Colonic mucosa (tissue), 4 donors: ENCODE results near the gene MAP3K7CL. TPM values are rescaled to one million over a fixed set of nuclear protein-coding genes. Genes with fewer than 3 reads are reported as not detected.

Experiments used
- DNase-seq: peaks from one replicate; pipeline ENCODE4 v3.0.0-alpha.2; 2020
- H3K27ac ChIP-seq: fragments of 200-600 bp; one replicate; pipeline ENCODE4 v1.8.0; 2021
- H3K27me3 ChIP-seq: fragments of 200-600 bp; one replicate; pipeline ENCODE4 v1.8.0; 2021
- H3K36me3 ChIP-seq: fragments of 200-600 bp; one replicate; pipeline ENCODE4 v1.8.0; 2021
- H3K4me1 ChIP-seq: fragments of 200-600 bp; one replicate; pipeline ENCODE4 v1.8.0; 2021; ENCODE audit warnings: mild to moderate bottlenecking
- H3K4me3 ChIP-seq: fragments of 200-600 bp; one replicate; pipeline ENCODE4 v1.8.0; 2021
- H3K9ac ChIP-seq, 2 donors: one replicate each; pipeline ENCODE4 v1.7.0; 2013; ENCODE audit warnings: control low read depth in 2 of 2, low read depth in 2 of 2, low read length in 2 of 2
- H3K9me3 ChIP-seq: fragments of 200-600 bp; one replicate; pipeline ENCODE4 v1.8.0; 2021
- CTCF ChIP-seq: fragments of 200-600 bp; IDR thresholded peaks from one replicate; pipeline ENCODE4 v1.8.0; 2022; ENCODE audit warnings: antibody characterized with exemption, mild to moderate bottlenecking
- intact Hi-C: fragments of 100-400 bp; cut with DNase I; formaldehyde crosslinking; loops from one replicate; pipeline ENCODE4 v1.14.1; 2022
- total RNA-seq, 2 donors: library from RNA; stranded (reverse); fragmentation: NEBNext Ultra II Directional in 1 of 2; extraction: Animal tissue kit (Norgen Biotek cat#: 25700) in 1 of 2; gene quantifications; one replicate each; pipeline ENCODE4 v1.2.1, GENCODE V29; 2021
- donor health status: healthy.
- donor health status: DM: no; HTN: no; CAD: no.
- donor health status: DM: no; HTN: no; CAD: no.

MAP3K7CL gene
- total RNA-seq, 2 donors from 2014 or later = 1.9 to 3.4 TPM

- H3K4me1 ChIP-seq = no peaks in the 10 kb centered on the region
- no peaks in the 10 kb centered on the region for H3K9me3 ChIP-seq
- no peak overlapping the region for H3K4me3 ChIP-seq
- no peak for DNase-seq
- H3K27me3 ChIP-seq = no peaks in the 10 kb centered on the region
- no peak overlapping the region for H3K9ac ChIP-seq
- no peaks in the 10 kb centered on the region for H3K36me3 ChIP-seq
- H3K27ac ChIP-seq = no peak overlapping the region
- intact Hi-C loops = no loop called here
- TF ChIP-seq CTCF = no peak
Observed at GRCh38 chr21:29211205-29211604, 80.8 kb downstream of the MAP3K7CL start.

- no peaks in the 10 kb centered on the region for H3K36me3 ChIP-seq
- no peak for DNase-seq
- TF ChIP-seq CTCF = no peak
- H3K4me3 ChIP-seq = no peak overlapping the region
- no peak overlapping the region for H3K27ac ChIP-seq
- no peaks in the 10 kb centered on the region for H3K27me3 ChIP-seq
- no peaks in the 10 kb centered on the region for H3K4me1 ChIP-seq
- H3K9ac ChIP-seq = no peak overlapping the region
- no peaks in the 10 kb centered on the region for H3K9me3 ChIP-seq
- intact Hi-C loops = no loop called here
Observed at GRCh38 chr21:29212446-29212845, 82.0 kb downstream of the MAP3K7CL start.

- H3K27me3 ChIP-seq = no peaks in the 10 kb centered on the region
- H3K27ac ChIP-seq = no peak overlapping the region
- DNase-seq = no peak
- no peaks in the 10 kb centered on the region for H3K9me3 ChIP-seq
- intact Hi-C loops = no loop called here
- no peak overlapping the region for H3K9ac ChIP-seq
- H3K4me3 ChIP-seq = no peak overlapping the region
- H3K36me3 ChIP-seq = no peaks in the 10 kb centered on the region
- H3K4me1 ChIP-seq = no peaks in the 10 kb centered on the region
- TF ChIP-seq CTCF = no peak
Observed at GRCh38 chr21:29213513-29214385, 83.3 kb downstream of the MAP3K7CL start.

DNA sequence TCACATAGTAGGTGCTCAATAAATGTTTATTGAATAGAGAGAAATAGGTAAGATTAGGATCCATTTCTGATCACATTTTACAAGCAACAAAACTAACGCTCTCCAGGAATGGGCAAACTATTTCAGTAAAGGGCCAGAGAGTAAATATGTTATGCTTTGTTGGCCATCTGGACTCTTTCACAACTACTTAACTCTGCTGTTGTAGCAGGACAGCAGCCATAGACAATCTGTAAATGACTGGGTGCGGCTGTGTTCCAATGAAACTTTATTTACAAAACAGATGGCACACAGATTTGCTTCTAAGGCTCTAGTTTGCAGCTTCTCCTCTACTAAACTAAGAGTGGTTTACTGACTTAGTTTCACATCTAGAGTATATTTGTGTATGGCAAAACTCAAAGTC, 85.3 kb downstream of the MAP3K7CL start:
- intact Hi-C loops = no loop called here
- H3K4me1 ChIP-seq = peaks cover 5% of the 10 kb centered on the region
- no peak overlapping the region for H3K9ac ChIP-seq
- no peak for TF ChIP-seq CTCF
- peak overlapping the region; percentile 52 for H3K27ac ChIP-seq
- DNase-seq = peak; percentile 44
- H3K36me3 ChIP-seq = no peaks in the 10 kb centered on the region
- H3K4me3 ChIP-seq = no peak overlapping the region
- H3K9me3 ChIP-seq = no peaks in the 10 kb centered on the region
- no peaks in the 10 kb centered on the region for H3K27me3 ChIP-seq

DNA sequence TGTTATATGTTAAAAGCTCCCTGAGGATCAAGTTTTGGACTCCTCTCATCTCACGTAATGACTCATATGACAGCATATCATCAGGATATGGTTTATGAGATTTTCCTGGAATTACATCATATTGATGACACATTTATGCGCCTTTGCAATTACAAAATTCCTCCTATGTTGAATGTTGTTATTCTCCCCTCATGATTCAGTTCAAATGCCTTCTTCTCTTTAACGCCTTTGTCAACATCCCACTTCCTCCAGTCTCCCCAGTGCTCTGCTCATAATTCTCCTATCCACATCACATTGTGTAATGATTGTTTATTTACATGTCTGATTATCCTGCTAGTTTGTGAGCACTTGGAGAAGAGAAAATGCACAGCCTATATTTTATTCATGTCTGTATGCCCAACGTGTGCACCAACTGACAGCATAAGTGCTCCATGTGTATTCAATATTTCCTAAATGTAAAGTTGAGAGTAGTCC, 87.4 kb downstream of the MAP3K7CL start:
- intact Hi-C loops = no loop called here
- H3K27me3 ChIP-seq = no peaks in the 10 kb centered on the region
- H3K4me1 ChIP-seq = peaks cover 5% of the 10 kb centered on the region
- H3K4me3 ChIP-seq = no peak overlapping the region
- DNase-seq = no peak
- H3K9me3 ChIP-seq = no peaks in the 10 kb centered on the region
- no peaks in the 10 kb centered on the region for H3K36me3 ChIP-seq
- H3K27ac ChIP-seq = peak overlapping the region; percentile 70
- TF ChIP-seq CTCF = no peak
- H3K9ac ChIP-seq = peak overlapping the region in 1 of 2 donors; percentile 21
